GM19023 (cell line): ENCODE data around the gene HAUS5.
"Not testable (repeated sequence)": the region's sequence is repeated elsewhere in the genome, so short reads cannot be mapped to it uniquely, and the experiment has no call there.

Experiments
- ATAC-seq: cut with Tn5 transposase; IDR thresholded peaks from one replicate; pipeline ENCODE4 v1.9.1; 2021; ENCODE audit warnings: mild to moderate bottlenecking, moderate library complexity; ENCODE audit not compliant: unreplicated experiment

HAUS5 gene

DNA sequence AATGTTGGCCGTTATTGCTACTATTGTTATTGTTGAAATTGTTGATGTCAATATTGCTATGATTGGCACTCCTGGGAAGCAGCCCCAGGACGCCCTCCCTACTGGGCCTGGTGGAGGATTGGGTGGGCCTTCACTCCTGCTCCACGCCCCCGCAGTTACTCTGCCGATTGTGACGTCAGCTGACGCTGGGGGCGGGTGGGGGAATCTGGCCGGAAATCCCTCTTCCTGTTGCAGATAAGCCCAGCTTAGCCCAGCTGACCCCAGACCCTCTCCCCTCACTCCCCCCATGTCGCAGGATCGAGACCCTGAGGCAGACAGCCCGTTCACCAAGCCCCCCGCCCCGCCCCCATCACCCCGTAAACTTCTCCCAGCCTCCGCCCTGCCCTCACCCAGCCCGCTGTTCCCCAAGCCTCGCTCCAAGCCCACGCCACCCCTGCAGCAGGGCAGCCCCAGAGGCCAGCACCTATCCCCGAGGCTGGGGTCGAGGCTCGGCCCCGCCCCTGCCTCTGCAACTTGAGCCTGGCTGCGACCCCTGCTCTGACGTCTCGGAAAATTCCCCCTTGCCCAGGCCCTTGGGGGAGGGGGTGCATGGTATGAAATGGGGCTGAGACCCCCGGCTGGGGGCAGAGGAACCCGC, 29.1 kb downstream of the HAUS5 start, which contains the start of gene ETV2:
Gene ETV2 (plus strand): TSS at position 231 of the 637 bp plus-strand sequence. CDS start 716 bp downstream, outside the sequence.
- ATAC-seq = no peak

DNA sequence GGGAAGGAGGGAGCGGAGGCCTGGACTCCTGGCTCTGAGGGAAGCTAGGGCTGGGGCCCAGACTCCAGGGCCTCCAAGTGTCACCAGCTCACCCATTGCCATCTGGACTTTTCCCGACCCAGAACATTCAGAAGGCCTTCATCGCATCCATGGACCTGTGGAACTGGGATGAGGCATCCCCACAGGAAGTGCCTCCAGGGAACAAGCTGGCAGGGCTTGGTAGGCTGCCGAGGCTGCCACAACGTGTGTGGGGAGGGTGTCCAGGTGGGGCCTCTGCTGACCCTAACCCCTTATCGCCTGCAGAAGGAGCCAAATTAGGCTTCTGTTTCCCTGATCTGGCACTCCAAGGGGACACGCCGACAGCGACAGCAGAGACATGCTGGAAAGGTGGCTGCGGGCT, 29.8 kb downstream of the HAUS5 start:
- ATAC-seq = no peak

DNA sequence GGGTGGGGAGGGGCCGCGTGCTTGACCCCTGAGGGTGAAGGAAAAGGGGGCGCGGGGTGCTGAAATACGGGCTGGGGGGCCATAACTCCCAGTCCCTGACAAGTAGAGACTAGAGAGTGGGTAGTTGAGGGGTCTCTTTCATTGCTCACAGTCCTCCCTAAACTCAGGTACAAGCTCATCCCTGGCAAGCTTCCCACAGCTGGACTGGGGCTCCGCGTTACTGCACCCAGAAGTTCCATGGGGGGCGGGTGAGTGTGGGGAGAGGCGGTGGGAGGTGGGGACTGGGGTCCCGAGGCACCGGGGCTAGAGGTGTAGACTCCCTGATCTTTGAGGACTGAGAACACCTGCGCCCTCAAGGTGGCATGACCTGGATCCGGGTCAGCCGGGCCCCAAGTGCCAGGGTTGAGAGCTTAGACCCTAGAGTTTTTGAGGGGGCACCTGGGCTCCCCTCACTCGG, 30.3 kb downstream of the HAUS5 start:
- no peak for ATAC-seq

DNA sequence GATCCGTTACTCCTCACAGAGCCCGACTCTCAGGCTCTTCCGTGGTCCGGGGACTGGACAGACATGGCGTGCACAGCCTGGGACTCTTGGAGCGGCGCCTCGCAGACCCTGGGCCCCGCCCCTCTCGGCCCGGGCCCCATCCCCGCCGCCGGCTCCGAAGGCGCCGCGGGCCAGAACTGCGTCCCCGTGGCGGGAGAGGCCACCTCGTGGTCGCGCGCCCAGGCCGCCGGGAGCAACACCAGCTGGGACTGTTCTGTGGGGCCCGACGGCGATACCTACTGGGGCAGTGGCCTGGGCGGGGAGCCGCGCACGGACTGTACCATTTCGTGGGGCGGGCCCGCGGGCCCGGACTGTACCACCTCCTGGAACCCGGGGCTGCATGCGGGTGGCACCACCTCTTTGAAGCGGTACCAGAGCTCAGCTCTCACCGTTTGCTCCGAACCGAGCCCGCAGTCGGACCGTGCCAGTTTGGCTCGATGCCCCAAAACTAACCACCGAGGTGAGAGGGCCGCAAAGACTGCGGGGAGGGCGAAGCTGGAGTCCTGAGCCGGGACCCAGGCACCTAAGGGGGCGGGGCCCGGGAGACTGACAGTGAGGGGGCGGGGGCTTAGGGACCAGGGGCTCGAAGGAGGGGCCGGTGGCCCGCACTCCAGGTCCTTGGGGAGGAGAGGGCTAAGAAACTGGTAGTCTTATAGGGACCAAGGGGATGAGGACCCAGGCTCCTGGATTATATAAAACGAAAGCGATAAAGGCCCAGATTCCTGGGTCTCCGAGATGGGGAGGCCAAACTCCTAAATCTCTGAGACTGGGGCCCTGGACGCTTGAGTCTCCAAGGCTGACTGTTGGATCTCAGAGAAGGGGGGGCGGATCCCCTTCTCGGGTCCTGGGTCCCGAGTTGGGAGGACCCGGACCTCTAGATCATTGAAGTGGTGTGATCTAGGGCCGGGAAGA, 31.0 kb downstream of the HAUS5 start:
- ATAC-seq = peak; percentile 45

DNA sequence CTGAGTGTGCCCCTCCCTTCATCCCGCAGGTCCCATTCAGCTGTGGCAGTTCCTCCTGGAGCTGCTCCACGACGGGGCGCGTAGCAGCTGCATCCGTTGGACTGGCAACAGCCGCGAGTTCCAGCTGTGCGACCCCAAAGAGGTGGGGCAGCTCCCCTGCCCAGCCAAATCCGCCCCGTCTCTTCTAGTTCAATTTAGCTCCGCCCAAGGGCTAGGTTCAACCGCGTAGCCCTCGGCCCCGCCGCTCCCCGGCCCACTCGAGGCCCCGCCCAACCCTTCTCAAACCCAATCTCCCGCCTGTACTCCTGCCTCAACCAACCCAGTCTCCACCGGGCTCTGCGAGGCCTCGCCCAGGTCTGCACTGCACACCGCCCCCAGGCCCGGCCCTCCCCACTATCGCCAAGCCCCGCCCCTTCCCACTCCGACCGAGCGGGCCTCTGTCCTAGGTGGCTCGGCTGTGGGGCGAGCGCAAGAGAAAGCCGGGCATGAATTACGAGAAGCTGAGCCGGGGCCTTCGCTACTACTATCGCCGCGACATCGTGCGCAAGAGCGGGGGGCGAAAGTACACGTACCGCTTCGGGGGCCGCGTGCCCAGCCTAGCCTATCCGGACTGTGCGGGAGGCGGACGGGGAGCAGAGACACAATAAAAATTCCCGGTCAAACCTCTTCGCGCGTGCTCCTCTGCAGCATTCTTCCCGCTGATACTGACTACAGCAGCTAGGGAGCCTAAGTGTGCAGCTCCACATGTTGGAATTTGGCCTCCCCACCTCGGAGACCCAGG, 31.9 kb downstream of the HAUS5 start:
- peak; percentile 64 for ATAC-seq

DNA sequence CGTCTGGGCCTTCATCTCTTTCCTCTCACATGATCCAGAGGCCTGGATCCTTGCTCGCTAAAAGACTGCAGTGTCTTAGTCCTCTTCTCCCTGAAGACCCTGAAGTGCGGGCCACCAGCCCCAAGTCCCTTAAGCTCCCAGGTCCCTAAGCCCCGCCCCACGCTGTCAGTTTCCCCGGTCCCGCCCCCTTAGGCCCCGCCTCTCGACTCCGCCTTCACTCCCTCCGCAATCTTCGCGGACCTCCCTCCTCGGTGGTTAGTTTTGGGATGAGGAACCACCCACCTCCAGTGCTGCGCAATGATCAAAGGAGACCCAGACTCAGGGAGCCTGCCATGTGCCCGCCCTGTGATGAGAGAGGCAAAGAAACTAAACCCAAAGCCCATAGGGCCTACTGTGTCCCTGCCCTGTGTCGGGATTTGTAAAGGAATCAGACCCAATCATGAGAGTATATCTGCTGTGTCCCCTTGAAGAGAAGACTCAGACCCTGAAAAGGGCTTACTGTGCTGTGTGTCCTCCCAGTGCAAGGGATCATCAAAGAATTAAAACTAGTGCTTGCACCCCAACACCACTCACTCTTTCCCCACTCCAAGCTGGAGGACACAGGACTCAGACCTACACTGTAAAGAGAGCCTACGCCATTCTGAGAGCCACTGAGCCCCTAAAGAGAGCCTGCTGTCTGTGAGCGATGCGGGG, 32.6 kb downstream of the HAUS5 start:
- no peak for ATAC-seq

DNA sequence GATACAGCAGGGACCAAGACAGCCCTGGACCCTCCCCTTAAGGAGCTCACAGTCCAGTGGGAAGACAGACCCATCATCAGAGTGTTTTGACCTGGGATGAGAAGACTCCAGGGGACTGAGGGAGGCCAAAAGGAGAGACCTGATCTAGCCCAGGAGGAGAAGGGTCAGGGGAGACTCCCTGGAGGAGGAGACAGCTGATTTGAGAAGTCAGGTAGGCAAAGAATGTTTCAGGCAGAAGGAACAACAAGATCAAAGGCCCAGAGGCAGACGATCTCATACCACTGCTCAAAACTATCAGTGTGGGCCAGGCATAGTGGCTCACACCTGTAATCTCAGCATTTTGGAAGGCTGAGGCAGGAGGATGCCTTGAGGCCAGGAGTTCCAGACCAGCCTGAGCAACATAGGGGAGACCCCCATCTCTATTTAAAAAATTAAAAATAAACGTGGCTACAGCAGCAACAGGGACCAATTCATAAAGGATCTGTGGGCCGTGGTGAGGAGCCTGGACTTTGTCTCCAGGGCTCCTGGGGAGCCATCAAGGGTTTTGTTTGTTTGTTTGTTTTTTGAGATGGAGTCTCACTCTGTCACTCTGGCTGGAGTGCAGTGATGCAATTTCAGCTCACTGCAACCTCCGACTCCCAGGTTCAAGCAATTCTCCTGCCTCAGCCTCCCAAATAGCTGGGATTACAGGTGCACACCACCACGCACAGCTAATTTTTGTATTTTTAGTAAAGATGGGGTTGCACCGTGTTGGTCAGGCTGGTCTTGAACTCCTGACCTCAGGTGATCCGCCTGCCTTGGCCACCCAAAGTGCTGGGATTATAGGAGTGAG, 33.4 kb downstream of the HAUS5 start:
- ATAC-seq = no peak

DNA sequence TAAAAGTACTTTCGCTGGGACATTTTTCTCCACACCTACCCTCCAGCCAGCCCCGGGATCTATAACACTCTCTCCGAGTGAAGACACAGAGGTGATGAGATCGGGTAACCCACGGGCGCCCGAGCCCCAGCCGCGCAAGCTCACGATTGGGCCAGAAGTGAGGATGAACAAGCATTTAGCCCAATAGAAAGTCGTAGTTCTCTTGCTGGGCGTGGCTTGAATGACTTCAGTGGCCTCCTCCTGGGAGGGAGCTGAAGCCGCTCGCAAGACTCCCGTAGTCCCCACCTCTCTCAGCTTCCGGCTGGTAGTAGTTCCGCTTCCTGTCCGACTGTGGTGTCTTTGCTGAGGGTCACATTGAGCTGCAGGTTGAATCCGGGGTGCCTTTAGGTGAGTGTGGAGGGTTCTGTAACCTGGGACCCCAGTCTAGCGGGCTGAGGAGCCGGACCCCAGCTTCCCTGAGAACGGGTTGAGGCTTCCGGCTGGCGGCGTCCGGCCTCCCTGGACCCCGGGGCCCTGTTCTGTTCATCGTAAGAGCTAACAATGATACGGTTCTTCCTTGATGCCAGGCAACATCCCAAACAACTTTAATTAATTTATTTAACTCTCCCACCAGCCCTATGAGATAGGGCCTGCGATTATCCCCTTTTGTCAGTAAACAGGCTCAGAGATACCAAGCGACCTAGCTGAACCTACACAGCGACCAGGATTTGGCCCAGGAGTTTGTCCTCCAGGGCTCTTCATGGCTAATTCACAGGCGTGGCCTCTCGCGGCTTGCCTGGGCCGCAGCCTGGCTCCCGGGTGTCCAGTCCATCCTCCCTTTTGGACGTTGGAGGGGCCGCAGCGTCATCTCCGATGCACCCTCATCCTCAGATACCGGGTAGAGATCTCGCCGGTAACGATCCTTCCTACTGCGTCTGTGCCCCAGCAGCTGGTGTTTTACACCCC, 35.8 kb downstream of the HAUS5 start, which contains the start of gene COX6B1:
Gene COX6B1 (plus strand): TSS at position 307 of the 945 bp plus-strand sequence. CDS start 2,921 bp downstream, outside the sequence.
- peak; percentile 51 for ATAC-seq

DNA sequence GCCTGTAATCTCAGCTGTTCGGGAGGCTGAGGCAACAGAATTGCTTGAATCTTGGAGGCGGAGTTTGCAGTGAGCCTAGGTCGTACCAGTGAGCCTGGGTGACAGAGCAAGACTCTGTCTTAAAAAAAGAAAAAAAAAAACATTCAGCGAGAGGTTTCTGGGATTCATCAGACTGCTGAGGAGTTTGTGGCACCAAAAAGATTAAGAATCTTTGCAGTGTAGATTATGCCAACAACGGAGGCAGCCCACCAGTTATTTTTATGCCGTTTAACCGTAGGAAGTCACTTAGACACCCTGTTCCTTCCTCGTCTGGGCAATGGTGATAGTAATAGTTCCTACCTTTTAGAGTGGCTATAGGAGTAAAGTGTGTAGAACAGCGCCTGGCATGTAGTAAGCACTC, 38.0 kb downstream of the HAUS5 start:
- no peak for ATAC-seq

DNA sequence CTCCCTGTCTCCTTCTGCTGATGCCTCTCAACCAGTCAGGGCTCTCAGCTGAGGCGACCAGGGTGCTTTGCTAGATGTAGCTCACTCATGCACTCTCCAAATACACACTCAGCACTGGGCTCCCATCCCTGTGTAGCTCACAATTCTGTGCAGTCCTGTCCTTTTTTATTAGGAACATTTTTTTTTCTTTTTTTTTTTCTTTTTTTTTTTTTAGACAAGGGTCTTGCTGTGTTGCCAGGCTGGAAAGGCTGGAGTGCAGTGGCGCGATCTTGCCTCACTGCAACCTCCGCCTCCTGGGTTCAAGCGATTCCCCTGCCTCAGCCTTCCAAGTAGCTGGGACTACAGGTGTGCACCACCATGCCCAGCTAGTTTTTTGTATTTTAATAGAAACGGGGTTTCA, 42.3 kb downstream of the HAUS5 start:
- not testable (repeated sequence) for ATAC-seq

DNA sequence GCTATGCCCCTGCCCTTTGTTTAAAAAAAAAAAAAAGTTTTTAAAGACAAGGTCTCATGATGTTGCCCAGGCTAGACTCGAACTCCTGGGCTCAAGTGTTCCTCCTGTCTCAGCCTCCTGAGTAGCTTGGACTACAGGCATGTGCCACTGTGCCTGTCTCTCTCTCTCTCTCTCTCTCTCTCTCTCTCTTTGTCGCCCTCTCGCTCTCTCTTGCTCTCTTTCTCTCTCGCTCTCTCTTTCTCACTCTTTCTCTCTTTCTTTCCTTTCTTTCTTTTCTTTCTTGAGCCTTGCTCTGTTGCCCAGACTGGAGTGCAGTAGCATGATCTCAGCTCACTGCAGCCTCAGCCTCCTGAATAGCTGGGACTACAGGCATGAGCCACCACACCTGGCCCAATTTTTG, 43.1 kb downstream of the HAUS5 start:
- no peak for ATAC-seq

DNA sequence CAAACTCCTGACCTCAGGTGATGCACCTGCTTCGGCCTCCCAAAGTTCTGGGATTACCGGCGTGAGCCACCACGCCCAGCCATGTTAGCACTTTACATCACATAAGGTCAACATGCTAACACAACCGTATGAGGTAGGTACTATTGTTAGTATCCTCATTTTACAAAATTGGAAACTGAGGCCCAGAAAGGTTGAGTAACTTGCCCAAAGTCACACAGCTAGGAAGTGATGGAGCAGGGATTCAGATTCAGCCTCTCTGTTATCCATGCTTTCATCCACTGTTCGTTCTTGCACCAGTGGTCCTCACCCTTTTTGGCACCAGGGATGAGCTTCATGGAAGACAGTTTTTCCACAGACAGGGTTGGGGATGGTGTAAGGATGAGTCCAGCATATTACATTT, 44.2 kb downstream of the HAUS5 start:
- ATAC-seq = no peak

DNA sequence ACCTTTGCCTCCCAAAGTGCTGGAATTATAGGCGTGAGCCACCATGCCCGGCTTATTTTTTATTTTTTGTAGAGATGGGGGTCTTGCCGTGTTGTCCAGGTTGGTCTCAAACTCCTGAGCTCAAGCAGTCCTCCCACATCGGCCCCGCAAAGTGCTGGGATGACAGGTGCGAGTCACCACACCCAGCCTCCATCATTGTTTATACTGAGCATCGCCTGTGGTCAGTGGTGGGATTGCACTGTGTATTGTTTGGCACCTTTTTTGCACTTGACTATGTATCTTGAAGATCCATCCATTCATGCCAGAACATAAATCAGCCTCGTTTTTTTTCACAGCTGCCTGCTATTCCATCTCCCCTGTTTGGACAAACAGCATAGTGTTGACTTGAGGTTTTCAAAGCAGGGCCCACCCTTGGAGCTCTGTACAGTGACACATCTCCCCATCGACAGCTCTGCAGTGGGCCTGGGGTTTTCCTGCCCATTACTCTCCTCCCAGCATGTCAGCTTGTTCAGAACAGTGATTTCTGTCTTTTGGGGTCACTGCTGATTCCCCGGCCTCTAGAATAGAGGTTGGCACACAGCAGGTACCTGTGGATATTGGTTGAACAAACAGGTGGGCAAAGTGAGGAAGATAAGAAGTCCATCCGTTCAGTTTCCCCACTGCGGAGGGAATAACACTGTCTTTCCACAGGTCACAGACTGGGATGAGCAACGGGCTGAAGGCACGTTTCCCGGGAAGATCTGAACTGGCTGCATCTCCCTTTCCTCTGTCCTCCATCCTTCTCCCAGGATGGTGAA, 45.6 kb downstream of the HAUS5 start:
- ATAC-seq = no peak

DNA sequence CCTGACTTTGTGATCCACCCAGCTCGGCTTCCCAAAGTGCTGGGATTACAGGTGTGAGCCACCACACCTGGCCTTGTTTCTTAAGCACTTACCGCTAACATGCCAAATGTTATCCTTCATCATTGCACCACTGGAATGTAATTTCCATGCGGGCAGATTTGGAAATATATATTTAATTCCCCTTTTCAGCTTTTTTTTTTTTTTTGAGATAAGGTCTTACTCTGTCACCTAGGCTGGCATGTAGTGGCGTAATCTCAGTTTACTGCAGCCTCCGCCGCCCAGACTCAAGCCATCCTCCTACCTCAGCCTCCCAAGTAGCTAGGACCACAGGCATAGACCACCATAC, 49.4 kb downstream of the HAUS5 start:
- ATAC-seq = no peak

DNA sequence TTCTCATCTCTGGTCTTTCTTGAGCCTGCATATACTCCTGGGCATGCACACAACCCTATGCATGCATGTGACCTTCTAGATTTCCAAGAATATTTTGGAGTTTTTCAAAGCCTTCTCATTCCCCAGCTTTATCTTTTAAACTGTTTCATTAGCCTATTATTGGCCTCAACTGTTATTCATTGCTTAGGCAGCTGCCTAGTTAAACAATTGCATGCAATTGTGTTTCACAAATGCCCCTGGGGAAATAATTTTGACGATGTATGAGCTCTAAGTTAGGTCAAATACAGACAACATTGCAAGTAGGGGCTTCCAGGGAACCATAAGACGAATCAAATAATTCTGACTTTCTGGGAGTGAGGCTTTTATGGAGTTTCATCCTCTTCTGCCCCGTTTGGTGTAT, 51.4 kb downstream of the HAUS5 start:
- no peak for ATAC-seq

DNA sequence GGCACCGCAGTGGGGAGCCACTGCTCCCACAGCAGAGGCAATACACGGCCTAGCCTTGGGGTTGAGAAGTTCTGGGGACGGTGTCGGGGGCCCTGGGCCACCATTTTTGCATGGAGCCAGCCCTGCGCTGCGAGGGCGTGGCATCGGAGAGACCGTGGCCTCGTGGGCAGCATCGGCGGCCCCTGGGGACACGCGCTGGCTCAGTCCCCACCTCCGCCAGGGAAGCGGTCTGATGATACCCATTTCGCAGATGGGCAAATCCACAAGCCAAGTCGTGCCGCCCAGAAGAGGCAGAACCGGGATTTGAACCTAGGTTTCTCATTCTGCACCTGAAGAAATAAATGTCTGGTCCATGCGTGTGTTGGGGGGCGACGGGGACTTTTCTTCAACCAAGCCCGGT, 52.6 kb downstream of the HAUS5 start:
- ATAC-seq = no peak

DNA sequence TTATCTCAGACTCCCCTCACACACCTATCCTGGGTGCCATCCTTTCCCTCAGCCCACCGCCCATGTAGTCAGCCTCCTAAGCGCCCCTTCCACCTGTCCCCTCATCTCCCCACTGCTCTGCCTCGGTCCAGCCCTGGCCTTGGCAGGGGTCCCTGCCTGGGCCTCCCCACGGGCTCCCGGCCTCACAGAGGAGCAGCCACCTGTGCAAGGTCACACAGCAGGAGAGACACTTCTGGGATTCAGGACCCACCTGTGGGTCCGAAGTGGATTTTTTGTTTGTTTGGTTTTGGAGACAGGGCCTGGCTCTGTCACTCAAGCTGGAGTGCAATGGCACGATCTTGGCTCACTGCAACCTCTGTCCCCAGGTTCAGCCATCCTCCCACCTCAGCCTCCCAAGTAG, 53.1 kb downstream of the HAUS5 start:
- ATAC-seq = no peak
